Thoracic aorta (tissue), 2 donors: ENCODE results near the gene SLC5A1. TPM values are rescaled to one million over a fixed set of nuclear protein-coding genes. Genes with fewer than 3 reads are reported as not detected.

Experiments used
- ATAC-seq: fragments of 150-250 bp; one replicate; pipeline ENCODE4 v1.8.0; 2017; ENCODE audit warnings: low read depth; ENCODE audit not compliant: insufficient number of reproducible peaks, low FRiP score
- DNase-seq: peaks from one replicate; pipeline ENCODE4 v3.0.0-alpha.2; 2020; ENCODE audit warnings: low spot score
- H3K27ac ChIP-seq, 2 donors: fragments of 200-600 bp; sonication (generic); 1 replicate in 1 of 2; 2 replicates in 1 of 2; pipeline ENCODE4 v1.5.1; 2016; ENCODE audit warnings: mild to moderate bottlenecking in 2 of 2, moderate library complexity in 2 of 2
- H3K27me3 ChIP-seq: fragments of 200-600 bp; sonication (generic); replicated peaks from 2 replicates; pipeline ENCODE4 v1.6.0; 2016; ENCODE audit warnings: mild to moderate bottlenecking; ENCODE audit not compliant: insufficient read depth
- H3K36me3 ChIP-seq: fragments of 200-600 bp; sonication (generic); one replicate; pipeline ENCODE4 v1.5.1; 2016
- H3K4me1 ChIP-seq, 2 donors: fragments of 200-600 bp; sonication (generic); 1 replicate in 1 of 2; 2 replicates in 1 of 2; pipeline versions ENCODE4 v1.5.1 to v1.6.0; 2016; ENCODE audit warnings: low read depth in 2 of 2, mild to moderate bottlenecking in 1 of 2; ENCODE audit not compliant: control insufficient read depth in 1 of 2
- H3K4me3 ChIP-seq: fragments of 200-600 bp; sonication (generic); 2 replicates; pipeline ENCODE4 v1.5.1; 2016; ENCODE audit warnings: mild to moderate bottlenecking
- H3K9me3 ChIP-seq: fragments of 200-600 bp; sonication (generic); 2 replicates; pipeline ENCODE4 v1.5.1; 2016
- total RNA-seq, 2 donors: library from RNA; depleted of rRNA; stranded (reverse); fragments of >200 nt; gene quantifications; one replicate each; pipeline versions ENCODE4 v1.1.0 to v1.2.3, GENCODE V29; 2016
- TF ChIP-seq, protein P1 (sequence below): fragments of 200-600 bp; sonication (generic); IDR thresholded peaks from one replicate; pipeline ENCODE4 v1.5.1; 2019; ENCODE audit warnings: antibody characterized with exemption

SLC5A1 gene
- total RNA-seq, 2 donors from 2014 or later, result not detected

- Histone ChIP-seq H3K4me1 (peaks cover 0 to 7% of the 10 kb centered on the region in 2 donors), H3K36me3 (no peaks in the 10 kb centered on the region), H3K9me3 (no peaks in the 10 kb centered on the region), H3K4me3 (no peak overlapping the region), H3K27ac (no peak overlapping the region), H3K27me3 (no peaks in the 10 kb centered on the region)
- ATAC-seq (no peak), DNase-seq (no peak)
- TF ChIP-seq, protein P1, sequence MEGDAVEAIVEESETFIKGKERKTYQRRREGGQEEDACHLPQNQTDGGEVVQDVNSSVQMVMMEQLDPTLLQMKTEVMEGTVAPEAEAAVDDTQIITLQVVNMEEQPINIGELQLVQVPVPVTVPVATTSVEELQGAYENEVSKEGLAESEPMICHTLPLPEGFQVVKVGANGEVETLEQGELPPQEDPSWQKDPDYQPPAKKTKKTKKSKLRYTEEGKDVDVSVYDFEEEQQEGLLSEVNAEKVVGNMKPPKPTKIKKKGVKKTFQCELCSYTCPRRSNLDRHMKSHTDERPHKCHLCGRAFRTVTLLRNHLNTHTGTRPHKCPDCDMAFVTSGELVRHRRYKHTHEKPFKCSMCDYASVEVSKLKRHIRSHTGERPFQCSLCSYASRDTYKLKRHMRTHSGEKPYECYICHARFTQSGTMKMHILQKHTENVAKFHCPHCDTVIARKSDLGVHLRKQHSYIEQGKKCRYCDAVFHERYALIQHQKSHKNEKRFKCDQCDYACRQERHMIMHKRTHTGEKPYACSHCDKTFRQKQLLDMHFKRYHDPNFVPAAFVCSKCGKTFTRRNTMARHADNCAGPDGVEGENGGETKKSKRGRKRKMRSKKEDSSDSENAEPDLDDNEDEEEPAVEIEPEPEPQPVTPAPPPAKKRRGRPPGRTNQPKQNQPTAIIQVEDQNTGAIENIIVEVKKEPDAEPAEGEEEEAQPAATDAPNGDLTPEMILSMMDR, result no peak
Measured at GRCh38 chr22:32083000-32083399, 39.9 kb downstream of the SLC5A1 start.

DNA sequence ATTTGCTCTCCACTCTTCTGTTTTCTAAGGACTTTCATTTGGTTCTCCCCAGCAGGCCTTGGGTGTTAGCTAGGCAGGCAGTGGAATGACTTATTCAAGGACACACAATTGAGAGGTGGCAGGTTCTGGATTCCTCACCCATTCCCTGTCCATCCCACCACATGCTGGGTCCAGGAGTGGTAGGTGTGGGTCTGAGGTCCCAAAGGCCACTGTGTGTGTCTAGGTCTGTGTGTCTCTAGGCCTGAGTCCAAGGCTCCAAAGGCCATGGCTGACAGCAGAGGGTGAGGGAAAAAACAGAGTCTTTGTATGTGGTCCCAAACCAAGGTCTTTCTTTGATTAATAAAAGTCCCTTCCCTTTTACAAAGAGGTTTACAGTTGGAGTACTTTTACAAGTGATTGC is 40.8 kb downstream of the SLC5A1 start:
- no peak for DNase-seq
- no peaks in the 10 kb centered on the region for H3K9me3 ChIP-seq
- no peak overlapping the region for H3K27ac ChIP-seq
- no peaks in the 10 kb centered on the region for H3K36me3 ChIP-seq
- H3K4me1 ChIP-seq, result peaks cover 0 to 6% of the 10 kb centered on the region in 2 donors
- no peaks in the 10 kb centered on the region for H3K27me3 ChIP-seq
- no peak for ATAC-seq
- TF ChIP-seq, protein P1, result no peak
- no peak overlapping the region for H3K4me3 ChIP-seq

- ATAC-seq, result no peak
- TF ChIP-seq, protein P1, result no peak
- H3K9me3 ChIP-seq, result no peaks in the 10 kb centered on the region
Measured at GRCh38 chr22:32088084-32088483, 45.0 kb downstream of the SLC5A1 start.

DNA sequence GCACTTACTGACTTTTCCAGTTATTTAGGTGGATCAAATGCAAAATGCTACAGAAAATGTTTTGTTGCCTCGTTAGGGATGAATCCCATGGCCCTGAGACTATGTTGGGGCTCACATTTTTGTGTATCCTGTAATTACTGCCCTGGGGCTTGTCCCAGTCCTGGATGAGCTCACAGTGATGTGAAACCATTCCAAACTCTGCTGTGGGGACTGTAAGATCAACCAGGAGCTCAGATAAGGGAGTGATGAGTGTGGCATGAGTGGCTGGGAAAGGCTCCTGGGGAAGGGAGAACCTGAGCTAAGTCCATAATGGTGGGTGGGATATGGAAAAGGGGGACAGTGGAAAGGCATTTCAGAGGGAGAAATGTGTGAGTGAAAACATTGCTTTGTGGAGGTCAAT is 54.0 kb downstream of the SLC5A1 start:
- no peaks in the 10 kb centered on the region for H3K9me3 ChIP-seq
- H3K4me3 ChIP-seq, result no peak overlapping the region
- H3K27ac ChIP-seq, result no peak overlapping the region
- DNase-seq (no peak), ATAC-seq (no peak)
- no peaks in the 10 kb centered on the region for H3K27me3 ChIP-seq
- no peaks in the 10 kb centered on the region for H3K4me1 ChIP-seq
- TF ChIP-seq, protein P1, result no peak
- no peaks in the 10 kb centered on the region for H3K36me3 ChIP-seq

More at GRCh38 chr22:32088084-32088483, 45.0 kb downstream of the SLC5A1 start:
- no peak for DNase-seq
- Histone ChIP-seq H3K36me3 (no peaks in the 10 kb centered on the region), H3K27ac (no peak overlapping the region), H3K4me3 (no peak overlapping the region), H3K4me1 (no peaks in the 10 kb centered on the region), H3K27me3 (no peaks in the 10 kb centered on the region)

GRCh38 chr22:32097881-32098499 is 54.9 kb downstream of the SLC5A1 start:
- Histone ChIP-seq H3K36me3 (no peaks in the 10 kb centered on the region), H3K4me1 (no peaks in the 10 kb centered on the region)
- no peak for DNase-seq

More at GRCh38 chr22:32097881-32098499, 54.9 kb downstream of the SLC5A1 start:
- no peak for ATAC-seq
- no peaks in the 10 kb centered on the region for H3K27me3 ChIP-seq
- no peak overlapping the region for H3K27ac ChIP-seq
- H3K4me3 ChIP-seq, result no peak overlapping the region
- TF ChIP-seq, protein P1, result no peak
- no peaks in the 10 kb centered on the region for H3K9me3 ChIP-seq
